NCI-H510A treated with DMSO at 0.1 percent for 48 hours (cell line): ENCODE results near the gene TMEM235.

Source experiments
- DNase-seq: peaks from one replicate; lab custom pipeline; 2025; lab: John Stamatoyannopoulos, UW

TMEM235 gene

DNA sequence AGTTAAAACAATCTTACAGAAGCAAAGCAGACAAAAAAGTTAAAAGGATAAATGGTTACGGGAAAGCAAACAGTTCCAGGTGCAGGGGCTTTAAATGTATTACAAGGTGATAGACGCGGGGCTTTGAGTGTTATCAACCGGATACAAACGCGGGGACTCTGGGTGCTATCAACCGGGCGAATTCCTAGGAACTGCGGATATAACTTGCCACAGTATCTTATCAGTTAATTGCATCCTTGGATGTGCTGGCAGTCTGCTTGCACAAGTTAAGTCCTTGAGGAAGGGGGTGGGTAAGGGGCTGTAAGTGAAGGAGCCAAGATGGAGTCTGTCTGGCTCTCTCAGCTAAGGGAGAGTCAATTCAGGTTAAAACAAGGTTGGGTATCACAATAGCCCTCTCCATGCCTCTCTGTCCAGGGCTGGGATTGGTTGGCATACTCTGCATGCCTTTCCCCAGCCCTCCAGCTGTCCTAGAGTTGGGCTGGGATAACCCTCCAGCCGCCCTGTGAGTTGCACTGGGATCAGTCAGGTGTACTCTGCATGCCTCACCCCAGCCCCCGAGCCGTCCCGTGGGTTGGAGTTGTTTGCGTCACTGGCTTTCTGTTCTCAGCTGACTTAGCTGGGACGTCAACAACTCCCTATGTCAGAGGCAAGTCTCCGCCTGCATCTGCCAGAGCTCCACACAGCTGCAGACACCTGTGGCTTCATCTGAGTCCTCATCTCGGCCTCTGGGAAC is 40.9 kb downstream of the TMEM235 start:
- DNase-seq = peak; percentile 62

DNA sequence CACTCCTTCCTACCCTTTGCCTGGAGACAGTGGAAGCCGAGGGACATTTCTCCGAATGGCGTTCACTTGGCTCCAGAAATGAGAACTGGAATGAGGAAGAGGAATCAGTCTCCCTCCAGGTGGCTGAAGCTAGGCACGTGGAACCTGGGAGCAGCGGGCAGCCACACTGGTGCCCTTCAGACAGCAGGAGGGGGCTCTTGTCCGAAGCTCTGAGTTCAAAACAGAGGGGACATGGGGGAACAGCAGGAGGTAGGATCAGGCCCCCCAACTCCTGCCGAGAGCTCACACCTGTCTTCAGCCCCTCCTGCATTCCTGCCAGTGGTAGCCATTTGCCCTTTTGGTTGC is 41.5 kb downstream of the TMEM235 start:
- no peak for DNase-seq

GRCh38 chr17:78273813-78274212 is 42.4 kb downstream of the TMEM235 start:
- DNase-seq = no peak

- DNase-seq = no peak
These were observed 43.9 kb downstream of the TMEM235 start for GRCh38 chr17:78275355-78275754.

GRCh38 chr17:78276098-78276887 is 44.9 kb downstream of the TMEM235 start:
- DNase-seq = no peak

DNA sequence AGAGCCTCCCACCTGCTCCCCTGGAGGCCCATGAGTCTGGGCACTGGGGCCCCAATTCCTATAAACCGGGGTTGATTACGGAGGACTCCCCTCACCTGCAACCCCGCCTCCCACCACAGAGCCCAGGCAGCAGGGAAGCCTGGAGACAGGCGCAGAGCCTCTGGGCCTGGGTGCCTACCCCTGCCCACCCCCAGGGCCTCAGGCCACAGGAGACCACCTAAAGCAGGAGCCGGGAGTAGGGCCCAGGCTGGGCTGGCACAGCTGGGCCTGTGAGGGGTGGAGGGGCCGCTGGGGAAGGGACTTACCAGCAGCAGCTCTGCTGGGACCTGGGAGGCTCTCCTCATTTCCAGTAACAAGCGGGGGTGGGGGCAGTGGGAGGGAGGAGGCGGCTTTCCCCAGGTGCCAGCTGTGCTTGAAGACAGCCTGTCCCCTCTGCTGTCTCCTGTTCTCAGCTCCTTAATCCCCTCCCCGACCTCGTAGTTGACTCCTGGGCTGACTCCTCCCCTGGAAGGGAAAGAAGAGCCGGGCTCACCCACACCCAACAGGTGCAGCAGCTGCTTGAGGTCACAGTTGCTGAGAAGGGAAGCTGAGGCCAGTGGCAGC is 46.8 kb downstream of the TMEM235 start:
- DNase-seq = peak; percentile 88

GRCh38 chr17:78279360-78279990 is 48.0 kb downstream of the TMEM235 start:
- no peak for DNase-seq

GRCh38 chr17:78281249-78281845 is 49.9 kb downstream of the TMEM235 start:
- DNase-seq = no peak

DNA sequence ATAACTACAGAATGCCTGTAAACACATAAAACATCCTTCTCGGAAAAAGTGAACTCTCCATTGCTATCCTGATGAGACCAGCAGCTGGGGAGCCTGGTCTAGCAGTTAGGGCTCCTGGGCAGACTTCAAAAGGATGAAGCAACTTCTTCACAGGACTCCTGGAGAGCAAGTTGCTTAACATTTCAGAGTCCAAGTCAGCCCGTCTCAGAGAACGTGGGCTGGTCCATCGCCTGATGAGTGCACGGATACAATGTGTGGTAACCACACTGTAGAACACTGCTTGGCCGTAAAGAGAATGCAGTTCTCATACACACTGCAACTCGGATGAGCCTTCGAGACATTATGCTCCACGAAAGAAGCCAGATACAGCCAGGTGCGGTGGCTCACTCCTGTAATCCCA is 52.7 kb downstream of the TMEM235 start:
- no peak for DNase-seq

- DNase-seq = no peak
These were observed 57.6 kb downstream of the TMEM235 start for GRCh38 chr17:78289004-78289403.

GRCh38 chr17:78289802-78290363 is 58.5 kb downstream of the TMEM235 start:
- DNase-seq = peak; percentile 68
